Measurements from ENCODE around the gene KANSL1L. TPM values are rescaled to one million over a fixed set of nuclear protein-coding genes. Genes with fewer than 3 reads are reported as not detected.
A peak's percentile ranks its signal among the peaks of the same experiment; 100 is the strongest.

The KANSL1L gene
- total RNA-seq, 1 experiment from 2014 or later = 17.7 TPM

DNA sequence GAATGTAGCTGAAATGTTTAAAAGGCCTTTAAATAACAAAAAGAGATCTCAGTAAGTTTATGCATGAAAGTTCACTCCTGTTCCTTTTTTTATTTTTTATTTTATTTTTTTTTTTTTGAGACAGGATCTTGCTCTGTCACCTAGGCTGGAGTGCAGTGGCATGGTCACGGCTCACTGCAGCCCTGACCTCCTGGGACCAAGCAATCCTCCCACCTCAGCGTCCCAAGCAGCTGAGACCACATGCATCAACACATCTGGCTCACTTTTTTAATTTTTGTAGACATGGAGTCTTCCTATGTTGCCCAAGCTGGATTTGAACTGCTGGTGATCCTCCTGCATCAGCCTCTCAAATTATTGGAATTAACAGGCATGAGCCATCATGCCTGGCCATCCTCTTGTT, 84.3 kb downstream of the KANSL1L start:
- Histone ChIP-seq H3K4me1 (replicated peaks) (no peaks in the 10 kb centered on the region), H3K4me3 (no peak overlapping the region), H3K36me3 (no peaks in the 10 kb centered on the region), H3K9me3 (replicated peaks) (no peaks in the 10 kb centered on the region), H3K27me3 (replicated peaks) (no peaks in the 10 kb centered on the region), H3K27ac (no peak overlapping the region)
- no peak for DNase-seq (ENCODE audit: low read depth in 1 of 2, low spot score in 2 of 2)

DNA sequence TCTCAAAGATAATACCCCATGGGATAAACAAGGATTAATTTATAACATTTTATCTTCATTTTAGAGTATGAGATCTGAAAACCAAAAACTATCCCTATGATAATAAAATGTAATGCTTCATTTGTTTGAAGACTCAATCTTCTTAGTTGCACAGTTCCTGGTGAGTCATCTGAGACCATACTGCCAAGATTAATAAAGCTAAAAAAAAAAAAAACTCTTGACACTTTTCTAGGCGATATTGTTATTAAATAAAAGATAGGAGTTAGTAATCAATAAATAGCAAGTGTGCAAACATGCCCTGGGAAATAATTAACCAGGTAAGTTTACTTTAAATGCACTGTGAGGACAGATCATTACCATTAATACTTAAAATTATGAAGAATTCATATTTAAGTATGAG, 84.9 kb downstream of the KANSL1L start:
- no peak overlapping the region for H3K4me3 ChIP-seq
- H3K27me3 ChIP-seq (replicated peaks) = no peaks in the 10 kb centered on the region
- H3K4me1 ChIP-seq (replicated peaks) = no peaks in the 10 kb centered on the region
- H3K9me3 ChIP-seq (replicated peaks) = no peaks in the 10 kb centered on the region
- DNase-seq (ENCODE audit: low read depth in 1 of 2, low spot score in 2 of 2) = no peak
- H3K36me3 ChIP-seq = no peaks in the 10 kb centered on the region
- no peak overlapping the region for H3K27ac ChIP-seq

GRCh38 chr2:210072922-210073509, 98.2 kb downstream of the KANSL1L start:
- H3K4me3 ChIP-seq = no peak overlapping the region
- no peaks in the 10 kb centered on the region for H3K4me1 ChIP-seq (replicated peaks)
- DNase-seq (ENCODE audit: low read depth in 1 of 2, low spot score in 2 of 2) = peak in 1 of 2 experiments; percentile 31
- no peaks in the 10 kb centered on the region for H3K27me3 ChIP-seq (replicated peaks)
- no peaks in the 10 kb centered on the region for H3K9me3 ChIP-seq (replicated peaks)
- H3K27ac ChIP-seq = no peak overlapping the region
- H3K36me3 ChIP-seq = no peaks in the 10 kb centered on the region

DNA sequence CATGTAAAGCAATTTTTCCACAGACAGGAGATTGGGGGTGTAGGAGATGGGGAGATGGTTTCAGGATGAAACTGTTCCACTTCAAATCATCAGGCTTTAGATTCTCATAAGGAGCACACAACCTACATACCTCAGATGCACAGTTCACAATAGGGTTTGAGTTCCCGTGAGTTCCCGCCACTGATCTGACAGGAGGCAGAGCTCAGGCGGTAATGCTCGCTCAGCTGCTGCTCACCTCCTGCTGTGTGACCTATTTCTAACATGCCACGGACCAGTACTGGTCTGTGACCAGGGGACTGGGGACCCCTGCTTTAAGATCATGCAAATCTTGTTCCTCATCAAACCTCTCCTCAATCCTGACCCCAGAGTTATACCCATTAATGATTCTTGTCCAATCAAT, 98.7 kb downstream of the KANSL1L start:
- H3K27ac ChIP-seq = no peak overlapping the region
- no peaks in the 10 kb centered on the region for H3K9me3 ChIP-seq (replicated peaks)
- no peaks in the 10 kb centered on the region for H3K36me3 ChIP-seq
- no peak for DNase-seq (ENCODE audit: low read depth in 1 of 2, low spot score in 2 of 2)
- H3K4me1 ChIP-seq (replicated peaks) = no peaks in the 10 kb centered on the region
- no peak overlapping the region for H3K4me3 ChIP-seq
- H3K27me3 ChIP-seq (replicated peaks) = no peaks in the 10 kb centered on the region

GRCh38 chr2:210063306-210063705, 107.9 kb downstream of the KANSL1L start:
- H3K27ac ChIP-seq = no peak overlapping the region
- no peaks in the 10 kb centered on the region for H3K36me3 ChIP-seq
- DNase-seq (ENCODE audit: low read depth in 1 of 2, low spot score in 2 of 2) = no peak
- H3K4me1 ChIP-seq (replicated peaks) = no peaks in the 10 kb centered on the region
- no peaks in the 10 kb centered on the region for H3K9me3 ChIP-seq (replicated peaks)
- H3K4me3 ChIP-seq = no peak overlapping the region
- no peaks in the 10 kb centered on the region for H3K27me3 ChIP-seq (replicated peaks)

GRCh38 chr2:210055825-210056224, 115.4 kb downstream of the KANSL1L start:
- Histone ChIP-seq H3K4me3 (no peak overlapping the region), H3K27me3 (replicated peaks) (no peaks in the 10 kb centered on the region), H3K27ac (no peak overlapping the region), H3K4me1 (replicated peaks) (no peaks in the 10 kb centered on the region), H3K36me3 (no peaks in the 10 kb centered on the region), H3K9me3 (replicated peaks) (no peaks in the 10 kb centered on the region)
- DNase-seq (ENCODE audit: low read depth in 1 of 2, low spot score in 2 of 2) = no peak

DNA sequence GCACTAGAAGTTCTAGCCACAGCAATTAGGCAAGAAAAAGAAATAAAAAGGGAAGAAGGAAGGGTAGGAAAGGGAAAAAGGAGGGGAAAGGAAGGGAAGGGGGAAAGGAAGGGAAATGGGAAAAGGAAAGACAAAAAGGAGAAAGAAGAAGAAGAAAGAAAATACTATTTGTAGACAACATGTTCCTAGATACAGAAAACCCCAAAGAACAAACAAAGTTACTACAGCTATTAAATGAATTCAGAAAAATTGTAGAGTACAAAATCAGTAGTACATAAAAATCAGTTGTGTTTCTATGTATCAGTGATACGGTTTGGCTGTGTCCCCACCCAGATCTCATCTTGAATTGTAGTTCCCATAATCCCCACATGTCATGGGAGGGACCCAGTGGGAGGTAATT, 116.5 kb downstream of the KANSL1L start:
- H3K4me1 ChIP-seq (replicated peaks) = no peaks in the 10 kb centered on the region
- H3K27ac ChIP-seq = no peak overlapping the region
- no peak for DNase-seq (ENCODE audit: low read depth in 1 of 2, low spot score in 2 of 2)
- H3K4me3 ChIP-seq = no peak overlapping the region
- no peaks in the 10 kb centered on the region for H3K27me3 ChIP-seq (replicated peaks)
- H3K9me3 ChIP-seq (replicated peaks) = no peaks in the 10 kb centered on the region
- H3K36me3 ChIP-seq = no peaks in the 10 kb centered on the region

- Histone ChIP-seq H3K9me3 (replicated peaks) (no peaks in the 10 kb centered on the region), H3K4me1 (replicated peaks) (no peaks in the 10 kb centered on the region), H3K4me3 (no peak overlapping the region), H3K27ac (no peak overlapping the region), H3K36me3 (no peaks in the 10 kb centered on the region), H3K27me3 (replicated peaks) (no peaks in the 10 kb centered on the region)
- no peak for DNase-seq (ENCODE audit: low read depth in 1 of 2, low spot score in 2 of 2)
Observed at GRCh38 chr2:210050885-210051284, 120.3 kb downstream of the KANSL1L start.

- H3K4me3 ChIP-seq = no peak overlapping the region
- no peak for DNase-seq (ENCODE audit: low read depth in 1 of 2, low spot score in 2 of 2)
- H3K27ac ChIP-seq = no peak overlapping the region
- no peaks in the 10 kb centered on the region for H3K36me3 ChIP-seq
- no peaks in the 10 kb centered on the region for H3K9me3 ChIP-seq (replicated peaks)
- H3K4me1 ChIP-seq (replicated peaks) = no peaks in the 10 kb centered on the region
- no peaks in the 10 kb centered on the region for H3K27me3 ChIP-seq (replicated peaks)
Observed at GRCh38 chr2:210049831-210050230, 121.4 kb downstream of the KANSL1L start.

DNA sequence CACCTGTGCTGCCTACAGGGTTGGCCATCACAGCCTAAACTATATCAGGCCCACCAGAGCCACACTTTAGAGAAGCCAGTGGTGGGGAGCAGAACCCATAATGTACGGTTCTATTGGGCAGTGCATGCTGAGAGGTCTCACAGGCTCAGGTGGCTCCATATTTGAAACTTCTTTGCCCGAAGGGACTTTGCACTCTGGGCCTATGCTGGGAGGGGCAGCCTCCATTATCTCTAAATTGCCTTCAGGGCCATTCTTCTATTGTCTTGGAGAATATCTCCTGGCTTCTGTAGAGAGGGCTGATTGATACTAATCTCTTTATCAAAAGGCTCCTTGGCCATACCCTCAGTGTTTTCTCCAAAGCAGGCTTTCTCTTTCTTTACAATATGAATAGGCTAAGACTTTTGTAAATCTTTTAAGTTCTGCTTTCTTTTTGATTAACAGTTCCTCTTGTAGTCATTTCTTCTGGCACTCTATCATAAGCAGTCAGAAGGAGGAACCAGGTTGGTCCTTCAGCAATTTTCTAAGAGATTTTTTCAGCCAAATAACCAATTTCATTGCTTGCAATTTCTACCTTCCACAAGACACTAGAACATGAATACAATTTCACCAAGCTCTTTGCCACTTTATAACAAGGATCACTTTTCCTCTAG, 124.2 kb downstream of the KANSL1L start:
- no peak overlapping the region for H3K4me3 ChIP-seq
- no peaks in the 10 kb centered on the region for H3K36me3 ChIP-seq
- H3K4me1 ChIP-seq (replicated peaks) = no peaks in the 10 kb centered on the region
- no peak for DNase-seq (ENCODE audit: low read depth in 1 of 2, low spot score in 2 of 2)
- H3K9me3 ChIP-seq (replicated peaks) = no peaks in the 10 kb centered on the region
- H3K27me3 ChIP-seq (replicated peaks) = no peaks in the 10 kb centered on the region
- no peak overlapping the region for H3K27ac ChIP-seq

DNA sequence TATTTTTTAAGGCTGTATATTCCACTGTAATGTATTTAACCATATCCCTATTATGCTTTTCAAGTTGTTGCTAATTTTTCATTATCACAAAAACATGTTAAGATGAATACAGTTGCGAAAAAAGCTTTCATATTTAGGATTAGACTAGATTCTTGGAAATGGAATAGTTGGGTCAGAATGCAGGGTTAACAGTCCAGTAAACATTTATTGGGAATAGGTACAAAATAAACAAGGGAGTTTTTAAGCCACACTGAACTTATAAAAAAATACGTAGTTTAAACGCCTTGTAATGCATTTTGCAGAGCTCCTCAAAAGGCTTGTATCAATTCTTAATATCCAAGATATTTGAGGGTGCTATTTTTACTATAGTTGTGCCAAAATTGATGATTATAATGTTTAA, 133.1 kb downstream of the KANSL1L start:
- Histone ChIP-seq H3K9me3 (replicated peaks) (no peaks in the 10 kb centered on the region), H3K27me3 (replicated peaks) (no peaks in the 10 kb centered on the region), H3K27ac (no peak overlapping the region), H3K4me3 (no peak overlapping the region), H3K4me1 (replicated peaks) (no peaks in the 10 kb centered on the region), H3K36me3 (no peaks in the 10 kb centered on the region)
- DNase-seq (ENCODE audit: low read depth in 1 of 2, low spot score in 2 of 2) = no peak

GRCh38 chr2:210035679-210036078, 135.5 kb downstream of the KANSL1L start:
- no peaks in the 10 kb centered on the region for H3K9me3 ChIP-seq (replicated peaks)
- H3K4me1 ChIP-seq (replicated peaks) = no peaks in the 10 kb centered on the region
- no peak overlapping the region for H3K27ac ChIP-seq
- H3K36me3 ChIP-seq = no peaks in the 10 kb centered on the region
- no peak overlapping the region for H3K4me3 ChIP-seq
- no peaks in the 10 kb centered on the region for H3K27me3 ChIP-seq (replicated peaks)
- DNase-seq (ENCODE audit: low read depth in 1 of 2, low spot score in 2 of 2) = no peak

- Histone ChIP-seq H3K9me3 (replicated peaks) (no peaks in the 10 kb centered on the region), H3K36me3 (no peaks in the 10 kb centered on the region), H3K4me3 (no peak overlapping the region), H3K27ac (no peak overlapping the region), H3K27me3 (replicated peaks) (no peaks in the 10 kb centered on the region), H3K4me1 (replicated peaks) (no peaks in the 10 kb centered on the region)
- DNase-seq (ENCODE audit: low read depth in 1 of 2, low spot score in 2 of 2) = no peak
Observed at GRCh38 chr2:210034087-210034683, 137.0 kb downstream of the KANSL1L start.

- Histone ChIP-seq H3K27ac (no peak overlapping the region), H3K9me3 (replicated peaks) (no peaks in the 10 kb centered on the region), H3K4me3 (no peak overlapping the region), H3K4me1 (replicated peaks) (no peaks in the 10 kb centered on the region), H3K27me3 (replicated peaks) (no peaks in the 10 kb centered on the region), H3K36me3 (peaks cover 14% of the 10 kb centered on the region)
- DNase-seq (ENCODE audit: low read depth in 1 of 2, low spot score in 2 of 2) = no peak
Observed at GRCh38 chr2:210028178-210028577, 143.0 kb downstream of the KANSL1L start.

Data from SJSA1 (cell line).